Choroid plexus epithelial cell (primary cell): ENCODE measurements around the gene MYADM.

ENCODE experiments used
- DNase-seq: peaks from one replicate; pipeline ENCODE4 v3.0.0-alpha.2; 2010; ENCODE audit warnings: low read depth
- H3K4me3 ChIP-seq: 2 replicates; pipeline ENCODE4 v1.5.1; 2011; ENCODE audit warnings: low read depth, mild to moderate bottlenecking, control low read depth, low read length, moderate library complexity
- TF ChIP-seq, protein P1 (sequence below): conservative IDR thresholded peaks from 2 replicates; pipeline ENCODE4 v1.5.1; 2011; ENCODE audit warnings: low read depth, mild to moderate bottlenecking, control low read depth, inconsistent platforms, low read length, moderate library complexity

MYADM gene

DNA sequence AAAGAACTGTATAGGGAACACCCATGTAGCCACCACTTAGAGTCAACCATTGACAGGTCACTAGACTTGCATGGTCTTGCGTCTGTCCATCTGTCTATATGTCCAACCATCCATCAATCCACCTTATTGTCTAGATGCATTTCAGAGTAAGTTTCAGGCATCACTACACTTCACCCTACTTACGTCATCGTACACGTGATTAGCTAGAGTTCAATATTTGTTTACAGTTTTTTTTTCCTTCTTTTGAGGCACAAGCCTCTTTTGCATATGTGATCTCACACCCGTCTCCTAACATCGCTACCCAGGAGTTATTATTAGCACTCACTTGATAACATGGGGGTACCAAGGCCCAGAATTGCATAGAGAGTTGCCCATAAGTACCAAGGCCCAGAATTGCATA lies 48.3 kb downstream of the MYADM start:
- TF ChIP-seq, protein P1, sequence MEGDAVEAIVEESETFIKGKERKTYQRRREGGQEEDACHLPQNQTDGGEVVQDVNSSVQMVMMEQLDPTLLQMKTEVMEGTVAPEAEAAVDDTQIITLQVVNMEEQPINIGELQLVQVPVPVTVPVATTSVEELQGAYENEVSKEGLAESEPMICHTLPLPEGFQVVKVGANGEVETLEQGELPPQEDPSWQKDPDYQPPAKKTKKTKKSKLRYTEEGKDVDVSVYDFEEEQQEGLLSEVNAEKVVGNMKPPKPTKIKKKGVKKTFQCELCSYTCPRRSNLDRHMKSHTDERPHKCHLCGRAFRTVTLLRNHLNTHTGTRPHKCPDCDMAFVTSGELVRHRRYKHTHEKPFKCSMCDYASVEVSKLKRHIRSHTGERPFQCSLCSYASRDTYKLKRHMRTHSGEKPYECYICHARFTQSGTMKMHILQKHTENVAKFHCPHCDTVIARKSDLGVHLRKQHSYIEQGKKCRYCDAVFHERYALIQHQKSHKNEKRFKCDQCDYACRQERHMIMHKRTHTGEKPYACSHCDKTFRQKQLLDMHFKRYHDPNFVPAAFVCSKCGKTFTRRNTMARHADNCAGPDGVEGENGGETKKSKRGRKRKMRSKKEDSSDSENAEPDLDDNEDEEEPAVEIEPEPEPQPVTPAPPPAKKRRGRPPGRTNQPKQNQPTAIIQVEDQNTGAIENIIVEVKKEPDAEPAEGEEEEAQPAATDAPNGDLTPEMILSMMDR = no peak
- no peak for DNase-seq

DNA sequence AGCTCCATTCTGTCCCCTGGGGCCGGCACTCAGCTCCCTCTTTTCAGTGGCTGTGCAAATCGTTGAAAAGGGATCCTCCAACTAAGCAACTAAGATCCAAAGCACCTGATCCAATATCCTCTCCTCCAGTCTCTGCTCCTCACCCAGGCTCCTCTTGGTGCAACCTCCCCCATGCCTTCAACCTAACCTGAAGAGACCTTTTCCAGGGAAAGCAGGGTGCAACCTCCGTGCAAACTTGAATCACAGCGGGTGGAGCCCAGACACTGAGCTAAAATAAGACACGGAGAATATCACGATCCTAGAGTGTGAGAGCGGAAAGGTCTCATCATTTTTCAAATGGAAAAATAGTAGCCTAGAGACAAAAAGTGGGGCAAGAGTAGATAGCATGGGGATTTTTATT lies 49.7 kb downstream of the MYADM start:
- TF ChIP-seq, protein P1 = no peak
- no peak for DNase-seq
- H3K4me3 ChIP-seq = no peak overlapping the region

More for the DNA sequence above, 48.3 kb downstream of the MYADM start:
- no peak overlapping the region for H3K4me3 ChIP-seq
